Measurements from ENCODE around the gene RUVBL1.

The RUVBL1 gene

GRCh38 chr3:128089135-128089534, 34.5 kb downstream of the RUVBL1 start:
- 100% methylated on average over 1 of the region's 1 CpG for WGBS
- no peak overlapping the region for H3K4ac ChIP-seq (ENCODE audit: low read depth in 1 of 2, low read length in 2 of 2)

GRCh38 chr3:128084675-128085021, 39.0 kb downstream of the RUVBL1 start:
- Histone ChIP-seq H2BK15ac (ENCODE audit: low read depth, poor library complexity, severe bottlenecking) (no peak overlapping the region), H3K79me1 (replicated peaks; ENCODE audit: low read length, poor library complexity, severe bottlenecking) (peaks cover 8% of the 10 kb centered on the region), H3K27ac (ENCODE audit: low read length, poor library complexity, severe bottlenecking) (no peak overlapping the region), H2AK5ac (ENCODE audit: low read length, severe bottlenecking) (no peak overlapping the region), H3K14ac (ENCODE audit: low read length in 2 of 2) (no peak overlapping the region), H2AFZ (ENCODE audit: low read depth, low read length) (no peak overlapping the region), H3K36me3 (ENCODE audit: control insufficient read depth in 1 of 2, insufficient read depth in 2 of 2, low read depth in 1 of 2, low read length in 2 of 2) (peaks cover 39 to 45% of the 10 kb centered on the region in 2 experiments), H3K4me3 (ENCODE audit: insufficient read depth in 1 of 2, low read depth in 1 of 2, low read length in 2 of 2) (no peak overlapping the region), H4K8ac (ENCODE audit: low read length) (no peak overlapping the region), H2BK12ac (ENCODE audit: low read length in 2 of 2) (peak overlapping the region in 1 of 2 experiments; percentile 22), H2BK5ac (ENCODE audit: low read depth, low read length, poor library complexity, severe bottlenecking) (no peak overlapping the region), H3K4me2 (ENCODE audit: low read length, poor library complexity, severe bottlenecking) (no peak overlapping the region), H3K4ac (ENCODE audit: low read depth in 1 of 2, low read length in 2 of 2) (no peak overlapping the region), H3K9ac (ENCODE audit: low read length) (peak overlapping the region; percentile 53), H3K9me3 (ENCODE audit: control insufficient read depth, low read length) (no peaks in the 10 kb centered on the region), H3K18ac (ENCODE audit: low read depth in 1 of 2, low read length in 2 of 2) (peak overlapping the region in 1 of 2 experiments; percentile 18), H3K4me1 (ENCODE audit: control insufficient read depth, insufficient read depth, low read depth, low read length) (peaks cover 33% of the 10 kb centered on the region), H4K91ac (ENCODE audit: low read length) (no peak overlapping the region), H3K23ac (ENCODE audit: low read length in 2 of 2) (no peak overlapping the region), H2BK120ac (ENCODE audit: low read depth, low read length) (no peak overlapping the region), H3K27me3 (ENCODE audit: control insufficient read depth in 1 of 2, insufficient read depth in 1 of 2, low read length in 2 of 2) (no peaks in the 10 kb centered on the region)
- WGBS = 88% methylated on average over 6 of the region's 6 CpGs
- DNase-seq = no peak

More at GRCh38 chr3:128089135-128089534, 34.5 kb downstream of the RUVBL1 start:
- no peak overlapping the region for H4K91ac ChIP-seq (ENCODE audit: low read length)
- no peak for DNase-seq
- peaks cover 7% of the 10 kb centered on the region for H3K4me1 ChIP-seq (ENCODE audit: control insufficient read depth, insufficient read depth, low read depth, low read length)
- H3K79me1 ChIP-seq (replicated peaks; ENCODE audit: low read length, poor library complexity, severe bottlenecking) = peaks cover 15% of the 10 kb centered on the region
- no peak overlapping the region for H3K4me2 ChIP-seq (ENCODE audit: low read length, poor library complexity, severe bottlenecking)
- no peak overlapping the region for H2BK120ac ChIP-seq (ENCODE audit: low read depth, low read length)
- no peak overlapping the region for H3K18ac ChIP-seq (ENCODE audit: low read depth in 1 of 2, low read length in 2 of 2)
- H2BK5ac ChIP-seq (ENCODE audit: low read depth, low read length, poor library complexity, severe bottlenecking) = no peak overlapping the region
- peaks cover 34 to 45% of the 10 kb centered on the region in 2 experiments for H3K36me3 ChIP-seq (ENCODE audit: control insufficient read depth in 1 of 2, insufficient read depth in 2 of 2, low read depth in 1 of 2, low read length in 2 of 2)
- no peak overlapping the region for H3K4me3 ChIP-seq (ENCODE audit: insufficient read depth in 1 of 2, low read depth in 1 of 2, low read length in 2 of 2)
- no peak overlapping the region for H2AK5ac ChIP-seq (ENCODE audit: low read length, severe bottlenecking)
- no peak overlapping the region for H3K9ac ChIP-seq (ENCODE audit: low read length)
- H2AFZ ChIP-seq (ENCODE audit: low read depth, low read length) = no peak overlapping the region
- no peak overlapping the region for H3K27ac ChIP-seq (ENCODE audit: low read length, poor library complexity, severe bottlenecking)
- H3K9me3 ChIP-seq (ENCODE audit: control insufficient read depth, low read length) = no peaks in the 10 kb centered on the region
- H2BK12ac ChIP-seq (ENCODE audit: low read length in 2 of 2) = no peak overlapping the region
- no peak overlapping the region for H3K14ac ChIP-seq (ENCODE audit: low read length in 2 of 2)
- no peaks in the 10 kb centered on the region for H3K27me3 ChIP-seq (ENCODE audit: control insufficient read depth in 1 of 2, insufficient read depth in 1 of 2, low read length in 2 of 2)
- H2BK15ac ChIP-seq (ENCODE audit: low read depth, poor library complexity, severe bottlenecking) = no peak overlapping the region
- no peak overlapping the region for H3K23ac ChIP-seq (ENCODE audit: low read length in 2 of 2)
- H4K8ac ChIP-seq (ENCODE audit: low read length) = no peak overlapping the region

- Histone ChIP-seq H2BK120ac (ENCODE audit: low read depth, low read length) (no peak overlapping the region), H3K18ac (ENCODE audit: low read depth in 1 of 2, low read length in 2 of 2) (no peak overlapping the region), H3K36me3 (ENCODE audit: control insufficient read depth in 1 of 2, insufficient read depth in 2 of 2, low read depth in 1 of 2, low read length in 2 of 2) (peaks cover 44 to 45% of the 10 kb centered on the region in 2 experiments), H3K23ac (ENCODE audit: low read length in 2 of 2) (no peak overlapping the region), H3K27me3 (ENCODE audit: control insufficient read depth in 1 of 2, insufficient read depth in 1 of 2, low read length in 2 of 2) (no peaks in the 10 kb centered on the region), H4K91ac (ENCODE audit: low read length) (no peak overlapping the region), H3K27ac (ENCODE audit: low read length, poor library complexity, severe bottlenecking) (no peak overlapping the region), H3K9ac (ENCODE audit: low read length) (peak overlapping the region; percentile 53), H2AK5ac (ENCODE audit: low read length, severe bottlenecking) (no peak overlapping the region), H3K4ac (ENCODE audit: low read depth in 1 of 2, low read length in 2 of 2) (no peak overlapping the region), H3K79me1 (replicated peaks; ENCODE audit: low read length, poor library complexity, severe bottlenecking) (peaks cover 9% of the 10 kb centered on the region), H3K9me3 (ENCODE audit: control insufficient read depth, low read length) (no peaks in the 10 kb centered on the region), H3K4me3 (ENCODE audit: insufficient read depth in 1 of 2, low read depth in 1 of 2, low read length in 2 of 2) (no peak overlapping the region), H2BK15ac (ENCODE audit: low read depth, poor library complexity, severe bottlenecking) (no peak overlapping the region), H2AFZ (ENCODE audit: low read depth, low read length) (no peak overlapping the region), H2BK5ac (ENCODE audit: low read depth, low read length, poor library complexity, severe bottlenecking) (no peak overlapping the region), H3K4me1 (ENCODE audit: control insufficient read depth, insufficient read depth, low read depth, low read length) (peaks cover 37% of the 10 kb centered on the region), H2BK12ac (ENCODE audit: low read length in 2 of 2) (no peak overlapping the region), H3K14ac (ENCODE audit: low read length in 2 of 2) (no peak overlapping the region), H4K8ac (ENCODE audit: low read length) (no peak overlapping the region), H3K4me2 (ENCODE audit: low read length, poor library complexity, severe bottlenecking) (no peak overlapping the region)
- peak; percentile 82 for DNase-seq
- WGBS = 81% methylated on average over 5 of the region's 9 CpGs
These were observed 39.5 kb downstream of the RUVBL1 start for GRCh38 chr3:128083980-128084674.

- Histone ChIP-seq H3K27ac (ENCODE audit: low read length, poor library complexity, severe bottlenecking) (no peak overlapping the region), H2BK15ac (ENCODE audit: low read depth, poor library complexity, severe bottlenecking) (no peak overlapping the region), H2AFZ (ENCODE audit: low read depth, low read length) (no peak overlapping the region), H3K27me3 (ENCODE audit: control insufficient read depth in 1 of 2, insufficient read depth in 1 of 2, low read length in 2 of 2) (no peaks in the 10 kb centered on the region), H3K23ac (ENCODE audit: low read length in 2 of 2) (no peak overlapping the region), H2BK12ac (ENCODE audit: low read length in 2 of 2) (peak overlapping the region in 1 of 2 experiments; percentile 48), H3K9ac (ENCODE audit: low read length) (no peak overlapping the region), H2AK5ac (ENCODE audit: low read length, severe bottlenecking) (peak overlapping the region; percentile 62), H2BK120ac (ENCODE audit: low read depth, low read length) (no peak overlapping the region), H3K14ac (ENCODE audit: low read length in 2 of 2) (no peak overlapping the region), H4K91ac (ENCODE audit: low read length) (peak overlapping the region; percentile 22), H3K18ac (ENCODE audit: low read depth in 1 of 2, low read length in 2 of 2) (peak overlapping the region in 1 of 2 experiments; percentile 21), H3K9me3 (ENCODE audit: control insufficient read depth, low read length) (no peaks in the 10 kb centered on the region), H2BK5ac (ENCODE audit: low read depth, low read length, poor library complexity, severe bottlenecking) (no peak overlapping the region), H3K4ac (ENCODE audit: low read depth in 1 of 2, low read length in 2 of 2) (no peak overlapping the region), H3K36me3 (ENCODE audit: control insufficient read depth in 1 of 2, insufficient read depth in 2 of 2, low read depth in 1 of 2, low read length in 2 of 2) (peaks cover 45 to 49% of the 10 kb centered on the region in 2 experiments), H3K4me2 (ENCODE audit: low read length, poor library complexity, severe bottlenecking) (no peak overlapping the region), H3K4me3 (ENCODE audit: insufficient read depth in 1 of 2, low read depth in 1 of 2, low read length in 2 of 2) (no peak overlapping the region), H4K8ac (ENCODE audit: low read length) (no peak overlapping the region), H3K4me1 (ENCODE audit: control insufficient read depth, insufficient read depth, low read depth, low read length) (peaks cover 36% of the 10 kb centered on the region), H3K79me1 (replicated peaks; ENCODE audit: low read length, poor library complexity, severe bottlenecking) (peaks cover 9% of the 10 kb centered on the region)
- WGBS = 83% methylated on average over 10 of the region's 10 CpGs
- DNase-seq = no peak
These were observed 40.2 kb downstream of the RUVBL1 start for GRCh38 chr3:128083396-128083795.

Measured in mesenchymal stem cell (in vitro differentiated cells and primary cell).